Epithelial cell of proximal tubule (primary cell): ENCODE results near the gene STIM2. TPM values are rescaled to one million over a fixed set of nuclear protein-coding genes. Genes with fewer than 3 reads are reported as not detected.

Experiments
- DNase-seq: peaks from one replicate; pipeline ENCODE4 v3.0.0-alpha.2; 2011; ENCODE audit warnings: low read depth
- H3K4me3 ChIP-seq: 2 replicates; pipeline ENCODE4 v1.5.1; 2011; ENCODE audit warnings: low read depth, mild to moderate bottlenecking, low read length
- CTCF ChIP-seq: conservative IDR thresholded peaks from 2 replicates; pipeline ENCODE4 v1.5.1; 2012; ENCODE audit warnings: low read depth, mild to moderate bottlenecking, low read length
- total RNA-seq: library from RNA; depleted of rRNA; stranded (reverse); fragments of >200 nt; gene quantifications from 2 replicates; pipeline ENCODE4 v1.2.3, GENCODE V29; 2015

STIM2 gene
- total RNA-seq, 1 donor from 2014 or later = 7.0 TPM

GRCh38 chr4:27058819-27059406 is 198.3 kb downstream of the STIM2 start:
- no peak for TF ChIP-seq CTCF
- DNase-seq = no peak
- H3K4me3 ChIP-seq = no peak overlapping the region

- DNase-seq = no peak
- no peak overlapping the region for H3K4me3 ChIP-seq
- TF ChIP-seq CTCF = no peak
Measured at GRCh38 chr4:27059446-27059845, 198.8 kb downstream of the STIM2 start.

- H3K4me3 ChIP-seq = no peak overlapping the region
- DNase-seq = no peak
- TF ChIP-seq CTCF = no peak
Measured at GRCh38 chr4:27062256-27062655, 201.6 kb downstream of the STIM2 start.

- no peak for DNase-seq
- no peak for TF ChIP-seq CTCF
- H3K4me3 ChIP-seq = no peak overlapping the region
Measured at GRCh38 chr4:27066591-27066990, 205.9 kb downstream of the STIM2 start.

GRCh38 chr4:27068151-27068867 is 207.7 kb downstream of the STIM2 start:
- DNase-seq = no peak
- no peak overlapping the region for H3K4me3 ChIP-seq
- no peak for TF ChIP-seq CTCF
